ENCODE data around the gene TLCD4. TPM values are rescaled to one million over a fixed set of nuclear protein-coding genes. Genes with fewer than 3 reads are reported as not detected.

The TLCD4 gene
- total and polyA plus RNA-seq, 2 of the 13 experiments (the other 11 are each of a cell fraction or from before 2014, with no cell fraction given) = 4.7 to 14.5 TPM

DNA sequence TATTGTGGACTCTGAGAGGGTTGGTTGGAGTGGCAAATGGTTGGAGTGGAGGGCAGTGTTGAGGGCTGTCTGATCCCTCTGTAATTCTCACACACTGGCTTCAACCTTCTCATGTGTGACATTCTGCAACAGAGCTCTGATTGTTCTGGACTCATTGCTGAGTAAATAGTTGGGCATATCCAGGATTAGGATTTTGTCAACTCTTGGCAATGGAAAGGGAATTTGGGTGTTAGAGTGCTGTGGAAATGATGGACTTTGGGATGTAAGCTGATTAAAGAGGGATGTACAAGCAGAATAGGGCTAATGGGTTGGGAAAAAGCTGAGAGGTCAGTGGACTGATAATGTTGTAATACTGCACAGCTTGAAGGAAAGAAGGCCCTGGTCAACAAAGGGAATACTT lies 16.5 kb downstream of the TLCD4 start (continued):
- TF ChIP-seq ZNF138 (CRISPR knock-in tag; IDR thresholded peaks at IDR 0.05; ENCODE audit: low read depth) = no peak
- TF ChIP-seq FOXK2 (IDR thresholded peaks at IDR 0.05) = peak; percentile 19; the same call in 1 of the 2 replicates
- no peak for TF ChIP-seq ZNF136 (CRISPR knock-in tag; IDR thresholded peaks at IDR 0.05; ENCODE audit: low read depth)
- TF ChIP-seq FOXP1 (IDR thresholded peaks at IDR 0.05) = peak; percentile 66; the same call in 1 of the 2 replicates
- TF ChIP-seq FOXP1 (CRISPR knock-in tag; IDR thresholded peaks at IDR 0.05) = peak; percentile 46; the same call in 1 of the 2 replicates
- no peak for TF ChIP-seq GTF3A (CRISPR knock-in tag; conservative IDR thresholded peaks at IDR 0.05)
- no peak for TF ChIP-seq NBN (conservative IDR thresholded peaks at IDR 0.05)
- peak; percentile 74; the same call in 1 of the 2 replicates for TF ChIP-seq EHMT2 (IDR thresholded peaks at IDR 0.05; ENCODE audit: borderline replicate concordance, low read depth, low read length)
- no peak for TF ChIP-seq ZNF10 (CRISPR knock-in tag; IDR thresholded peaks at IDR 0.05; ENCODE audit: borderline replicate concordance, low read depth)
- 0 out of 2 replicates have a peak, but pooled peaks have one; percentile 30 for TF ChIP-seq RFXAP (CRISPR knock-in tag; IDR thresholded peaks at IDR 0.05; ENCODE audit: borderline replicate concordance)
- peak; percentile 61; the same call in 1 of the 2 replicates for TF ChIP-seq RCOR2 (CRISPR knock-in tag; IDR thresholded peaks at IDR 0.05)
- peak; percentile 31; the same call in 1 of the 2 replicates for TF ChIP-seq CEBPG (CRISPR knock-in tag; IDR thresholded peaks at IDR 0.05)
- no peak for TF ChIP-seq ZNF607 (CRISPR knock-in tag; IDR thresholded peaks at IDR 0.05; ENCODE audit: borderline replicate concordance)
- TF ChIP-seq ADNP (CRISPR knock-in tag; IDR thresholded peaks at IDR 0.05) = no peak
- TF ChIP-seq, protein P1, sequence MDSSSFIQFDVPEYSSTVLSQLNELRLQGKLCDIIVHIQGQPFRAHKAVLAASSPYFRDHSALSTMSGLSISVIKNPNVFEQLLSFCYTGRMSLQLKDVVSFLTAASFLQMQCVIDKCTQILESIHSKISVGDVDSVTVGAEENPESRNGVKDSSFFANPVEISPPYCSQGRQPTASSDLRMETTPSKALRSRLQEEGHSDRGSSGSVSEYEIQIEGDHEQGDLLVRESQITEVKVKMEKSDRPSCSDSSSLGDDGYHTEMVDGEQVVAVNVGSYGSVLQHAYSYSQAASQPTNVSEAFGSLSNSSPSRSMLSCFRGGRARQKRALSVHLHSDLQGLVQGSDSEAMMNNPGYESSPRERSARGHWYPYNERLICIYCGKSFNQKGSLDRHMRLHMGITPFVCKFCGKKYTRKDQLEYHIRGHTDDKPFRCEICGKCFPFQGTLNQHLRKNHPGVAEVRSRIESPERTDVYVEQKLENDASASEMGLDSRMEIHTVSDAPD (CRISPR knock-in tag; IDR thresholded peaks at IDR 0.05) = 0 out of 2 replicates have a peak, but pooled peaks have one; percentile 75
- no peak for TF ChIP-seq SNAI1 (CRISPR knock-in tag; IDR thresholded peaks at IDR 0.05; ENCODE audit: borderline replicate concordance)
- TF ChIP-seq, protein P2, sequence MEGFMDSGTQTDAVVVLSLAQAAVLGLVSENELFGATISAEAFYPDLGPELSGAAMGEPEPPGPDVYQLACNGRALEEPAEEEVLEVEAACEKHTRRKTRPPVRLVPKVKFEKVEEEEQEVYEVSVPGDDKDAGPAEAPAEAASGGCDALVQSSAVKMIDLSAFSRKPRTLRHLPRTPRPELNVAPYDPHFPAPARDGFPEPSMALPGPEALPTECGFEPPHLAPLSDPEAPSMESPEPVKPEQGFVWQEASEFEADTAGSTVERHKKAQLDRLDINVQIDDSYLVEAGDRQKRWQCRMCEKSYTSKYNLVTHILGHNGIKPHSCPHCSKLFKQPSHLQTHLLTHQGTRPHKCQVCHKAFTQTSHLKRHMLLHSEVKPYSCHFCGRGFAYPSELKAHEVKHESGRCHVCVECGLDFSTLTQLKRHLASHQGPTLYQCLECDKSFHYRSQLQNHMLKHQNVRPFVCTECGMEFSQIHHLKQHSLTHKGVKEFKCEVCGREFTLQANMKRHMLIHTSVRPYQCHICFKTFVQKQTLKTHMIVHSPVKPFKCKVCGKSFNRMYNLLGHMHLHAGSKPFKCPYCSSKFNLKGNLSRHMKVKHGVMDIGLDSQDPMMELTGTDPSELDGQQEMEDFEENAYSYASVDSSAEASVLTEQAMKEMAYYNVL (CRISPR knock-in tag; IDR thresholded peaks at IDR 0.05; ENCODE audit: borderline replicate concordance) = peak; percentile 65; the same call in 1 of the 2 replicates
- peak; percentile 60; the same call in 1 of the 2 replicates for TF ChIP-seq HHEX (CRISPR knock-in tag; IDR thresholded peaks at IDR 0.05)
- peak; percentile 91 for TF ChIP-seq TBX3 (IDR thresholded peaks at IDR 0.05; ENCODE audit: borderline replicate concordance)
- TF ChIP-seq MXD4 (CRISPR knock-in tag; IDR thresholded peaks at IDR 0.05) = no peak
- TF ChIP-seq, protein P3, sequence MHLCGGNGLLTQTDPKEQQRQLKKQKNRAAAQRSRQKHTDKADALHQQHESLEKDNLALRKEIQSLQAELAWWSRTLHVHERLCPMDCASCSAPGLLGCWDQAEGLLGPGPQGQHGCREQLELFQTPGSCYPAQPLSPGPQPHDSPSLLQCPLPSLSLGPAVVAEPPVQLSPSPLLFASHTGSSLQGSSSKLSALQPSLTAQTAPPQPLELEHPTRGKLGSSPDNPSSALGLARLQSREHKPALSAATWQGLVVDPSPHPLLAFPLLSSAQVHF (CRISPR knock-in tag; IDR thresholded peaks at IDR 0.05) = no peak
- no peak; the same call in 1 of the 2 replicates for TF ChIP-seq TCF7 (IDR thresholded peaks at IDR 0.05; ENCODE audit: low read depth)
- no peak for TF ChIP-seq MEIS1 (CRISPR knock-in tag; IDR thresholded peaks at IDR 0.05; ENCODE audit: borderline replicate concordance)
- TF ChIP-seq, protein P4, sequence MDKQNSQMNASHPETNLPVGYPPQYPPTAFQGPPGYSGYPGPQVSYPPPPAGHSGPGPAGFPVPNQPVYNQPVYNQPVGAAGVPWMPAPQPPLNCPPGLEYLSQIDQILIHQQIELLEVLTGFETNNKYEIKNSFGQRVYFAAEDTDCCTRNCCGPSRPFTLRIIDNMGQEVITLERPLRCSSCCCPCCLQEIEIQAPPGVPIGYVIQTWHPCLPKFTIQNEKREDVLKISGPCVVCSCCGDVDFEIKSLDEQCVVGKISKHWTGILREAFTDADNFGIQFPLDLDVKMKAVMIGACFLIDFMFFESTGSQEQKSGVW (CRISPR knock-in tag; IDR thresholded peaks at IDR 0.05; ENCODE audit: borderline replicate concordance) = no peak
- peak; percentile 79; the same call in 1 of the 2 replicates for TF ChIP-seq NCOR1 (IDR thresholded peaks at IDR 0.05; ENCODE audit: borderline replicate concordance, low read length)
- no peak for TF ChIP-seq ZNF614 (CRISPR knock-in tag; IDR thresholded peaks at IDR 0.05; ENCODE audit: borderline replicate concordance)
- TF ChIP-seq CREM (IDR thresholded peaks at IDR 0.05) = peak; percentile 51; the same call in 1 of the 2 replicates
- TF ChIP-seq CREM (CRISPR knock-in tag; IDR thresholded peaks at IDR 0.05) = no peak
- peak; percentile 78 for TF ChIP-seq POGZ (CRISPR knock-in tag; IDR thresholded peaks at IDR 0.05)
- no peak for TF ChIP-seq RARG (CRISPR knock-in tag; IDR thresholded peaks at IDR 0.05; ENCODE audit: low read depth)
